T-helper 17 cell (primary cell): ENCODE data around the gene MAGEA3. TPM values are rescaled to one million over a fixed set of nuclear protein-coding genes. Genes with fewer than 3 reads are reported as not detected.
"Not testable (repeated sequence)": the region's sequence is repeated elsewhere in the genome, so short reads cannot be mapped to it uniquely, and the experiment has no call there.

Experiments
- ATAC-seq: fragments of 150-1000 bp; cut with Tn5 transposase; 2 replicates; pipeline ENCODE4 v1.10.0; 2021; ENCODE audit warnings: mild to moderate bottlenecking, moderate library complexity
- DNase-seq, 3 donors: peaks; one replicate each; pipeline versions ENCODE4 v3.0.0 to v3.0.0-alpha.2; 2020 to 2021
- H3K9me3 ChIP-seq: one replicate; pipeline ENCODE4 v1.7.0; 2013; ENCODE audit warnings: low read length, mild to moderate bottlenecking; ENCODE audit not compliant: control insufficient read depth, poor library complexity, severe bottlenecking
- H3K27ac Mint-ChIP-seq: one replicate; pipeline ENCODE4 v1.8.0; 2022; ENCODE audit warnings: mild to moderate bottlenecking, moderate library complexity, mixed read lengths
- H3K27me3 Mint-ChIP-seq: one replicate; pipeline ENCODE4 v1.8.0; 2022; ENCODE audit warnings: mixed read lengths
- H3K36me3 Mint-ChIP-seq: one replicate; pipeline ENCODE4 v1.8.0; 2022; ENCODE audit warnings: low read depth, mixed read lengths
- H3K4me1 Mint-ChIP-seq: one replicate; pipeline ENCODE4 v1.8.0; 2022; ENCODE audit warnings: mild to moderate bottlenecking, mixed read lengths
- H3K4me3 Mint-ChIP-seq: one replicate; pipeline ENCODE4 v1.8.0; 2022; ENCODE audit warnings: mild to moderate bottlenecking, moderate library complexity, mixed read lengths
- total RNA-seq, 4 donors: library from RNA in 2 of 4; stranded (reverse) in 2 of 4; gene quantifications; one replicate each; pipeline ENCODE4 v1.2.3 and lab custom pipeline; 2022 to 2026

Gene MAGEA3
- total RNA-seq: not detected
- 0 reads per million in 2 donors for total RNA-seq (lab: John Stamatoyannopoulos, UW)

- not testable (repeated sequence) for H3K4me1 Mint-ChIP-seq, H3K4me3 Mint-ChIP-seq, DNase-seq, H3K36me3 Mint-ChIP-seq, H3K27me3 Mint-ChIP-seq, H3K9me3 ChIP-seq, H3K27ac Mint-ChIP-seq, ATAC-seq
Observed at GRCh38 chrX:152697952-152698931, at the start of gene MAGEA3. MAGEA3 (plus strand) TSS chrX:152698794; CDS start chrX:152700833, 2,039 bp downstream.

GRCh38 chrX:152652060-152652459 is 46.5 kb upstream of the MAGEA3 start:
- Mint-ChIP-seq H3K36me3 (no peaks in the 10 kb centered on the region), H3K4me1 (peaks cover 3% of the 10 kb centered on the region), H3K27me3 (peaks cover 29% of the 10 kb centered on the region), H3K4me3 (no peak overlapping the region), H3K27ac (no peak overlapping the region)
- ATAC-seq (no peak), DNase-seq (no peak)
- H3K9me3 ChIP-seq: no peaks in the 10 kb centered on the region

- H3K27ac Mint-ChIP-seq: no peak overlapping the region
- H3K4me3 Mint-ChIP-seq: no peak overlapping the region
- no peaks in the 10 kb centered on the region for H3K36me3 Mint-ChIP-seq
- ATAC-seq (no peak), DNase-seq (no peak)
- H3K27me3 Mint-ChIP-seq: peaks cover 29% of the 10 kb centered on the region
- H3K4me1 Mint-ChIP-seq: peaks cover 3% of the 10 kb centered on the region
- H3K9me3 ChIP-seq: no peaks in the 10 kb centered on the region
Observed at GRCh38 chrX:152652467-152652866, 46.1 kb upstream of the MAGEA3 start.

GRCh38 chrX:152656087-152656486 is 42.5 kb upstream of the MAGEA3 start:
- H3K27me3 Mint-ChIP-seq: peaks cover 21% of the 10 kb centered on the region
- no peaks in the 10 kb centered on the region for H3K9me3 ChIP-seq
- H3K4me1 Mint-ChIP-seq: peaks cover 3% of the 10 kb centered on the region
- H3K27ac Mint-ChIP-seq: no peak overlapping the region
- DNase-seq (no peak), ATAC-seq (no peak)
- H3K4me3 Mint-ChIP-seq: no peak overlapping the region
- no peaks in the 10 kb centered on the region for H3K36me3 Mint-ChIP-seq

- Mint-ChIP-seq H3K36me3 (no peaks in the 10 kb centered on the region), H3K4me1 (peaks cover 3% of the 10 kb centered on the region), H3K27ac (no peak overlapping the region), H3K27me3 (peaks cover 21% of the 10 kb centered on the region), H3K4me3 (no peak overlapping the region)
- DNase-seq: no peak
- no peak for ATAC-seq
- H3K9me3 ChIP-seq: no peaks in the 10 kb centered on the region
Observed at GRCh38 chrX:152656890-152657289, 41.7 kb upstream of the MAGEA3 start.

- no peak for ATAC-seq
- Mint-ChIP-seq H3K4me3 (no peak overlapping the region), H3K27me3 (peaks cover 13% of the 10 kb centered on the region), H3K4me1 (peaks cover under 1% of the 10 kb centered on the region), H3K27ac (no peak overlapping the region), H3K36me3 (no peaks in the 10 kb centered on the region)
- no peak for DNase-seq
- H3K9me3 ChIP-seq: no peaks in the 10 kb centered on the region
Observed at GRCh38 chrX:152658302-152658701, 40.3 kb upstream of the MAGEA3 start.

GRCh38 chrX:152663086-152663485 is 35.5 kb upstream of the MAGEA3 start:
- no peaks in the 10 kb centered on the region for H3K4me1 Mint-ChIP-seq
- H3K4me3 Mint-ChIP-seq: no peak overlapping the region
- H3K27ac Mint-ChIP-seq: no peak overlapping the region
- peaks cover 3% of the 10 kb centered on the region for H3K9me3 ChIP-seq
- DNase-seq (no peak), ATAC-seq (no peak)
- H3K27me3 Mint-ChIP-seq: peaks cover 8% of the 10 kb centered on the region
- H3K36me3 Mint-ChIP-seq: peaks cover 2% of the 10 kb centered on the region

- no peak for DNase-seq
- Mint-ChIP-seq H3K4me3 (no peak overlapping the region), H3K36me3 (no peaks in the 10 kb centered on the region), H3K27ac (no peak overlapping the region), H3K27me3 (peaks cover 5% of the 10 kb centered on the region), H3K4me1 (no peaks in the 10 kb centered on the region)
- no peak for ATAC-seq
- no peaks in the 10 kb centered on the region for H3K9me3 ChIP-seq
Observed at GRCh38 chrX:152674135-152674534, 24.5 kb upstream of the MAGEA3 start.

GRCh38 chrX:152674652-152675051 is 23.9 kb upstream of the MAGEA3 start:
- not testable (repeated sequence) for ATAC-seq, H3K36me3 Mint-ChIP-seq, H3K27ac Mint-ChIP-seq, H3K27me3 Mint-ChIP-seq, H3K4me1 Mint-ChIP-seq, H3K4me3 Mint-ChIP-seq, DNase-seq, H3K9me3 ChIP-seq

- not testable (repeated sequence) for H3K4me1 Mint-ChIP-seq, H3K27me3 Mint-ChIP-seq, ATAC-seq
Observed at GRCh38 chrX:152681012-152681411, 17.6 kb upstream of the MAGEA3 start.

GRCh38 chrX:152700390-152700789 is 1.8 kb downstream of the MAGEA3 start:
- not testable (repeated sequence) for H3K4me1 Mint-ChIP-seq, H3K4me3 Mint-ChIP-seq, H3K9me3 ChIP-seq, H3K27me3 Mint-ChIP-seq, ATAC-seq, H3K36me3 Mint-ChIP-seq, DNase-seq, H3K27ac Mint-ChIP-seq

More at GRCh38 chrX:152681012-152681411, 17.6 kb upstream of the MAGEA3 start:
- H3K9me3 ChIP-seq, DNase-seq, H3K36me3 Mint-ChIP-seq, H3K4me3 Mint-ChIP-seq, H3K27ac Mint-ChIP-seq: not testable (repeated sequence)

- not testable (repeated sequence) for ATAC-seq, H3K27me3 Mint-ChIP-seq, H3K36me3 Mint-ChIP-seq, H3K9me3 ChIP-seq, H3K4me3 Mint-ChIP-seq, DNase-seq, H3K4me1 Mint-ChIP-seq, H3K27ac Mint-ChIP-seq
Observed at GRCh38 chrX:152706500-152706899, 7.9 kb downstream of the MAGEA3 start.

GRCh38 chrX:152709173-152709572 is 10.6 kb downstream of the MAGEA3 start, which contains the start of gene CSAG2:
CSAG2 (minus strand) TSS chrX:152709273; CDS start chrX:152709112, 161 bp downstream.
- H3K36me3 Mint-ChIP-seq, H3K9me3 ChIP-seq, H3K4me3 Mint-ChIP-seq, H3K27me3 Mint-ChIP-seq, H3K27ac Mint-ChIP-seq, H3K4me1 Mint-ChIP-seq, ATAC-seq, DNase-seq: not testable (repeated sequence)

- not testable (repeated sequence) for H3K27ac Mint-ChIP-seq, H3K9me3 ChIP-seq, H3K4me1 Mint-ChIP-seq, DNase-seq, H3K27me3 Mint-ChIP-seq, H3K4me3 Mint-ChIP-seq, ATAC-seq, H3K36me3 Mint-ChIP-seq
Observed at GRCh38 chrX:152713195-152713594, 14.6 kb downstream of the MAGEA3 start.
